IPS-NIHi11 (cell line): Measurements from ENCODE around the gene PAK1.
"Not testable (repeated sequence)": the region's sequence is repeated elsewhere in the genome, so short reads cannot be mapped to it uniquely, and the experiment has no call there.

Experiments
- DNase-seq: peaks from one replicate; pipeline ENCODE4 v3.0.0; 2012; ENCODE audit warnings: mixed read lengths, low spot score

PAK1 gene

DNA sequence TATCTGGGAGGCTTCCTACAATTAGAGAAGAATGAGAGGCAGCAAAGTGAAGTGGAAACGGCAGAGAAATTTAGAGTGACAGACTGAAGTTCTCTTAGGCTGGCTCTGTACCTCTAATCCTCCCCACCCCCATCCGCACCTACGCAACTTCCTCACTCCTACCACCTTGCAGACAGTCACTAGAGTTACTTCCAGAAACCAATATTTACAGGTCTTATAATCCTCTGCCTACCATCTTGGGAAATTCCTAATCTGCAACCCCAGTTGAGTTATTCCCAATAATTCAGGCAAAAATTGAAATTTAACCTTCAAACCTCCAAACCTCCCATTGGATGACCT, 71.7 kb downstream of the PAK1 start:
- no peak for DNase-seq

DNA sequence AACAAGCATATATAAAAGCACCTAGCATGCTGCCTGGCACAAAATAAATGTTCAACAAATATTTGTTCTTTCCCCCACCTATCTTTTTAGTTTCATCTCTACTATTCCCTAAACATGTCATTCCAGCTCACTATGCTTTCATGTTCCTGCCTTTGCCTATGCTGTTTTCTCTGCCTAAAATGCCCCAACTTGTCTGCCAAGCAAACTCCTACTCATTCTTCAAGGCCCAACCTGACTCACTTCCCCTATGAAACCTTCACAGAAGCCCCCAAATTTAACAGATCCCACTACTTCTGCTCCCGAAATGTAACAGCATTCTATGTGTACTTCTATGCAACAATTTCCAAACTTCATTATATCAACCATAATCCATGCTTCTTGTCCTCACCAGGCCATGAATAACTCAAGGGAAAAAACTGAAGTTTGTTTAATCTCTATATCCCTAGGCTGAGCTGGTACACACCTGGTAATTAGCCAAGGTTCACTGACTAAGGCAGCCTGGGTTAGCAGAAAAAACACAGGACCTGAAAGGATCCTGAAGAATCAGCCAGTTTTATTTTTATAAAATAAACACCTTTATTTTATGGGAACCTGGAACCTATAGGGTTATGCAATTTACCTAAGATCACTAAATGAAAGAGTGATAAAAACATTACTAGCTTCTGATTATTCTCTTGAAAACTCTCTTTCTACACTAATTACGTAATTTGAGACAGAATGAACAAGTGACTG, 72.2 kb downstream of the PAK1 start:
- DNase-seq, result no peak

DNA sequence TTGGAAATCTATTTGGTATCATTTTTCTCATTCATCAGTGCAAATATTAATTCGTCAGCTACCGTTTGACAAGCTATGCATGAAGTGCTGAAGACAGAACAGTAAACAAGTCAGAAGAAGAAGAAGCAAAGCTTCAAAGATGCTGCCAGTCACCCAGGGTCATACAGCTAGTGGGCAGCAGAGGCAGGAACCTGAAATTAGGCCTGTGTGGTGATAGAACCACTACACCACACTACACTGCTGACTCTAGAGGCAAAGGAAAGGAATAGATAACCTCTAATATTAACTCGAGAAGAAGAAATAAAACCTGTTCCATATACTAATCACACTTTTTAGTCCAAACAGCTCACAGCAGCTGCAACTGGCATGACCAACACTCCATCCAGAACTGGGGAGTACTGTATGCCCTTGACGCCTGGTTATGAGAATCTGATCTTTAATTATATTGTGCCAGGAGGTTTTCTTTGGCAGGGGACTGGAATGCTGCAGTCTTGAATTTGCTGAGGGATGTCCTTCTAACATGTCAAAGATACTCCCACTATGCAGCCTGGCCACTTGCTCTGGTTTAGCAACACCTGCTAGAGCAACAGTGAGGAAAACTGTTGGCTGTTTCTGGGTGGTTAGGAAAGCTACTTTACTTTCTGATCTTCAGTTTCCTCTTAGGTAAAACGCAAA, 73.0 kb downstream of the PAK1 start:
- DNase-seq, result no peak

DNA sequence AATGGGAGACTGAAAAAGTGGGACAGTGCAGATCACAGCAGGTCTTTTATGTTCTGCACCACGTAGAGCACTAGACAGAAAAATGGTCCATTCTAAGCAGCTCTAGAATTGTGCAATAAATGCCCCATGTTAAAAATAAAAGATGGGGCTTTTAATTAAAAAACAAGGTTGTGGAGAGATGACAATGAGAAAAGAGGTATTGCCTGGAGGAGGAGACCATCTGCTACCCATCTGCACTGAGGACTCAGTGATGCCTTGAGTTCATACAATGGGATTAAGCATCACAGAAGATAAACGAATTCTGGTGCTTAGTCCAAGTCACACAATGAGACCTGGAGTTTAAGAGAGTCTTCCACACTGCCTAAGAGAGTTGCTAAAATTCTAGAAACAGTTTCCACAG, 73.6 kb downstream of the PAK1 start:
- no peak for DNase-seq

DNA sequence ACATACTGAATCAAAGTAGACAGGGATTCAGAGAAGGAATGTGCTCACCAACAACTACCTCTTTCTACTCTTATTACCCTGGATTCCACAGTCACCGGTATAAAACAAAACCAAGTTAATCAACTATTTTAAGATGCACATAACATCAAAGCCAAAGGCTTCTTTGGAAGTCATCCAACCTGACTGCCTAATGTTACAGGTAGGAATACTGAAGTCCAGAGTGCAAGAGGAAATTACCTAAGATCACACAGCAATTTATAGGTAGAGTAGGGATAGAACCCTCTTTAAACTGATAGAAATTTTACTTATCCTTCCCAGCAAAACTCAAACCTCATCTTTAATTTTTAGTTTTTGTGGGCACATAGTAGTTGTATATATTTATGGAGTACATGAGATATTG, 76.3 kb downstream of the PAK1 start:
- DNase-seq, result no peak

DNA sequence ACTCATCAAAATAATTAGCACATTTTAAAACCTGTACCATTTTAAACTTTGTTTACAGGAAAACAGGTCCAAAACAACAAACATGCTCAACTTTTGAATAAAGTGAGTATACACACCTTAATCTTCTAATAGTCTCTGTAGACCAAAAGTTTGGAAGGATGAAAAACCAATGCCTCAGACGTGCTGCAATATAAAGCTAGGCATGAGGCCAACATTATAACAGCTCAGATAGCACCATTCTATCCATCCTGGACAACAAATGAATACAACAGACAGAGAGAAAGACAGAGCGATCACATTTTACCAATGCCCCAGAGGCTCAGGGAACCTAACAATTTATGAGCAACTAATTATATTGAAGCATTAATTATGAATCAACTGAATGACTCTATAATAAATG, 77.0 kb downstream of the PAK1 start:
- DNase-seq, result no peak

DNA sequence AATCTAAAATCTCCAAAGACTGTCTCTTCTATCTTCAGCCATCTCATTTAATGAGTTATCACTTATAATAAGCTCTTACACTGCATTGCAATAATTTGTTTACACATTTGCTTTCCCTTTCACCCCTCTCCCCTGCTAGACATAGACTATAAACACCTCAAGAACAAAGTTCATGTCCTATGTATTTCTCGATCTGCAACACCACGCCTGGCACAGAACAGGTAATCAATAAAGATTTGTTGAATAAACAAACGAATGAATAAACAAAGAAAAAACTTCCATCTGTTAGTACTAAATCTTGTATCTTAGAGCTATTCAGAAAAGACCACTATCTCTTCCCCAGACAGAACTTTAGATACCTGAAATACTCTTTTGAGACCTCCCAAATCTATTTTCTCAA, 77.6 kb downstream of the PAK1 start:
- no peak for DNase-seq

DNA sequence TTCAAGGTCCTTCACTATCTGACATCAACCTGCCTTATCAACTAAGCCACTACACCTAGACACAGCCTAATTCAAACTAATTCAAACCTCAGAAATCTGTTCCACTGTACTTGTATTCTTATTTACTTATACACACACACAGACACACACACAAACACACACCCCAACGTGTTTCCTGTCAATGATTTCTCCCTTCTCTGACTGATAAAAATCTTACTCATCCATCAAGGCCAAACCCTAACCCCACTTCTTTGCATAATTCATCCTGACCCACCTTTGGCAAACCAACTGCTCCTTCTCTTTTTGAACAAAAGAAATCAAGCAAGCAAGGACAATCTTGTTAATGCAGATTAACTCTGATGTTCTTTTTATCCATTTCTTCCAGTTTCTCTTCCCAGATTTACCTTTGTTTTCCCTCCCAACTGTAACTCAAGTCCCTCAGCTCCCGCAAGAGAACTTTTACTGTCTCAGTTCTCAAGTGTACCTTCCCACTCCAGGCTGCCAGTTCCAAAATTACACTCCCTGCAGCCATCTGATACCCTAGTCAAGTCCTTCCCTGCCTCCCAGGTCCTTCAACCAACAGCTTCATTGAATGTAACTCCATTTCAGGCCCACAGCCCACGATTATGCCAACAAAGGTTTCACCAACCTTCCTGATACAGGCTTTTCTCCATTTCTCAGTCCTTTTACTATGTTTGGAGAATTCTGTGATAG, 78.3 kb downstream of the PAK1 start:
- no peak for DNase-seq

DNA sequence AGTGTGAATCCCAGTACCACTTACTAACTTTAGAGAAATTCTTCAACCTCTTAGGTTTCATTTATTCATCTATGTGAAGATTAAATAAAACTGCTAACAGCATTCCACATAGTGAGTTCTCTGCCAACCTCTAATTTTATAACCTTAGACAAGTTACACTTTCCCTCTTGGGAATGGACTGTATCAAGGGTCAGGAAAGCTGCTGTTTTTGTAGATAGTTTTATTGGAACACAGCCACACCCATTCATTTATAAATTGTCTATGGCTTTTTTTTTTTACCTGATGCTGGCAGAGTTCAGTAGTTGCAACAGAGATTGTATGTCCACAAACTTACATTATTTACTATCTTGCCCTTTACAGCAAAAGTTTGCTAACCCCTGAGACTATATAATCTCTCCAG, 81.1 kb downstream of the PAK1 start:
- DNase-seq, result no peak

DNA sequence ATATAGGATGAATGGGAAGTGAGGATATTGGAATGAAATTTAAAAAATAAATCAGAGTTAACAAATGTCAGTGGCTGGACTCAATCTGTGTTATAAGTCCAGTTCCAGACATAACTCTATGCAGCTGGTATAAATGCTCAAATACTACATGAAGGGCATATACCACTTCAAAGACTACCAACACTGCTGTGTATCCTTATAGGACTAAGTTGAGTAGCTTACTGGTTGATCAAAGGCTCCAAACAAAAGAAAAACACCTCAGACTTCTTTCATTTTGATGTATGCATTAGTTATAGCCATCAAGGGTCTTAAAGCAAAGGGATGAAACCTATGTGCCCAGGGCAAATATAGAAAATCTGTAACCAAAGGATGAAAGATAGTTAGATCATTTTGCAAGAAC, 86.2 kb downstream of the PAK1 start:
- DNase-seq, result no peak

DNA sequence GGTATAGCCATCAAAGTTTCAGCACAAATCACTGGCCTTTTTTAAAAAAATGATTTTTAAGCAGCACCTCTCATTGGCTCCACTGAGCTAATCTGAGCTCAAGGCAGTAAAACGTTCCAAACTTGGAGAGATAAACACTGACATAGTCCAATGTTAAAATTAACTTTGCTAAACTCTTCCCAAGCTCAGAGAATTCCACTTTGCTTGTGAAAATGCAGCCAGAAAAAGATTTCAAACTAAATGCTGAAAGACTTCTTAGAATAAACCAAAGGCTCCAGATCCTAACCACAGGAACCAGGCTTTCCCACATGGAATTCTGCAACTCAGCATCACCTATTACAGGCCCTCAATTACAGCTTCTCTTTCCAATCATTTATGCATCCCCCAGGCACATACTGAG, 87.7 kb downstream of the PAK1 start:
- DNase-seq, result no peak

DNA sequence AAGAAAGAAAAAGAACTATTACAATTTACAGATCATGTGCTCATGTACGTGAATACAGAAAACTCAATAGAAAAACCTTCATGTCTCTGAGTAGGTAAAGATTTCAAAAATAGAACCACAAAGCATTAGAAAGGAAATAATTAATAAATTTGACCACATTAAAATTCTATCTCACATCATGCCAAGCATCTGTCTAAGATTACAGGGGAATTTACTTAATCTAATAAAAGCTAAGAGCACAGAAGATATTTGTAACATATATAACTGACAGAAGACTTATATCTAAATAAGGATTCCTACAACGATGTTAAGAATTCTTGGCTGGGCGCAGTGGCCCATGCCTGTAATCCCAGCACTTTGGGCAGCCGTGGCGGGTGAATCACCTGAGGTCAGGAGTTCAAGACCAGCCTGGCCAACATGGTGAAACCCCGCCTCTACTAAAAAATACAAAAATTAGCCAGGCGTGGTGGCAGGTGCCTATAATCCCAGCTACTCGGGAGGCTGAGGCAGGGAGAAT, 88.6 kb downstream of the PAK1 start:
- DNase-seq, result not testable (repeated sequence)

DNA sequence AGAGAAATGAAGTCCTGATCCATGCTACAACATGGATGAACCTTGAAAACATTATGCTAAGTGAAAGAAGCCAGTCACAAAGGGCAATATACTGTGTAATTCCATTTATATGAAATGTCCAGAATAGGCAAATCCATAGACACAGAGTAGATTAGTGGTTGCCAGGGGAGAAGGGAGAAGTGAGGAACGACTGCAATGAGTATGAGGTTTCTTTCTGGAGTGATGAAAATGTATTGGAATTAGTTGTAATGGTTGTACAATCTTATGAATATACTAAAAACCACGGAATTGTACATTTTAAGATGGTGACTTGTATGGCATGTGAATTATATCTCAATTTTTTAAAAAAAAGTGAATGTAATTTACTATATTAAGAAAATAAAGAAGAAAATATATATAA, 89.3 kb downstream of the PAK1 start:
- no peak for DNase-seq

DNA sequence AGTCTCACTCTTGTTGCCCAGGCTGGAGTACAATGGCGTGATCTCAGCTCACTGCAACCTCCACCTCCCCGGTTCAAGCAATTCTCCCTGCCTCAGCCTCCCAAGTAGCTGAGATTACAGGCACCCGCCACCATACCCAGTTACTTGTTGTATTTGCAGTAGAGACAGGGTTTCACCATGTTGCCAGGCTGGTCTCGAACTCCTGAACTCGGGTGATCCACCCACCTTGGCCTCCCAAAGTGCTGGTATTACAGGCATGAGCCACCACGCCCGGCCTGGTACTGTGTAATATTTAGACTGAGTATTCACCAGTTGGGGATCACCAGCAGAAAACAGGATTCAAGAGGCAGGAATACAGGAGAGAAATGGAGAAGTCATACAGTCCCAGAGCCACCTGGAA, 90.5 kb downstream of the PAK1 start:
- DNase-seq, result not testable (repeated sequence)

DNA sequence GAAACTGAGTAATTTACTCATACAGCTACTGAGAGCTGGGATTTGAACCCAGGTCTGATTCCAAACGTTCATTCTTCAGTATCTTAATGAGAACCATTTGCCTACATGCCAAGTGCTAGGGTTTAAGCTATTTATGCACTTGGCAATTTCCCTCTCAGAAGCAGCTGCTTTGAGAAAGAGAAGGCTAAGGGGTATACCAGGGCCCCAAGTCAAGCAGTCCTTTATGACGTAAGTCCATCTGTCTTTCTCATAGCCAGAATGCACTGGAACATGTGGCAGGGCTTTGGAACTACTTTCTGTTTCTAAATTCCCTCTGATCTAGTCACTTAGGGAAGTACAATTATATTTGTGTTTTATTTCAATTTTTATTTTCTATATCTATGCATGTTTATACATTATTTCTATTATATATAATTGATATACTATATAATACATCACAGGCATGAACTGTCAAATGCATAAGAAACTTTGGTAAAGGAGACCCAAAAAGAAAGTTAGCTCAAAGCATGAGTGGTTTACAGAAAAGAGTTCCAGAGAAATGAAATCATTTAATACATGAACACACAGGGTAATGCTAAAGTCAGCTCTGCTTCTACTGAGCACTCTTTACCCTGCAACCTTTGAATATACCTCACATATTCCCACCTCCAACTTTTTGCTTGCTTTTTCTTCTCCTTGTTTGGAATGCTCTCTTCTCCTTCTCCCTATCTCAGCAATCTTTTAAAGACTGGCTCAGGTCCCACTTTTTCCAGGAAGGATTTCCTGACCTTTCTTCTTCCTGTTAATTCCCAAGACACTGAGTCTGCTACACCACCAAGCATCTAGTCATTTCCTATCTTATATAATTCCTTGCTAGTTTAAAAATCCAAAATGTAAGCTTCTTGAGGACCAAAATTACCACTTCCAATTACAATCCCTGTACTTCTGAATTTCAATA, 91.9 kb downstream of the PAK1 start:
- DNase-seq, result no peak

DNA sequence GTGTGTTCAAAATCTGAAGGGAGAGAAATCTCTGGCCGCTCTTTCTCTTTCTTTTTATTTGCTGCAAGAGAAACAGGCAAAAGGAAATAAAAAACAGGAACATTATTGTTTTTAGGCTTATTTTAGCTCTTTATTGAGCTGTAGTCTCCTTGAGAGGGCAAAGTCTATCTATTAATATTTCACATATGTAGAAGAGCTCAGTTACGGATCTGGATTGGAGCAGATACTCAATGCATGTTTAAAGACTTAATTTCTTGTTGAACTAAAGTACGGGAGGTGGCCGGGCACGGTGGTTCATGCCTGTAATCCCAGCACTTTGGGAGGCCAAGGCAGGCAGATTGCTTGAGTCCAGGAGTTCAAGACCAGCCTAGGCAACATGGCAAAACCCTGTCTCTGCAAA, 94.0 kb downstream of the PAK1 start:
- DNase-seq, result no peak

DNA sequence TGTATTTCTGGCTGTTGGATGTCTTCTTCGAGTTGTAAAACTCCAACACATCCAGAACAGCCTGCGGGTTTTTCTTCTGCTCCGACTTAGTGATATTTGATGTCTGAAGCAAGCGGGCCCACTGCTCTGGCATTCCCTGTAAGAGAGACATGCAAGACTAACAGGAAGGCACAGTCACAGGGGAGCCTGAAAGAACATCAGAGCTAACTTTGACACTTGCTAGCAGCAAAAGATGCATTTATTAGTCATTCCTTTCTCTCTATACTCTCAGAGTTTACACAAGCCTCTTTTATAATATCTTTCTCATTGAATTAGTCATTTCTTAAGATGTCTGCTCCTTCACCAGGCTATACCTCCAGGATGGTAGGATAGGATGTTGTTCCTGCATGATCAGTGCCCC, 94.6 kb downstream of the PAK1 start:
- DNase-seq, result no peak

DNA sequence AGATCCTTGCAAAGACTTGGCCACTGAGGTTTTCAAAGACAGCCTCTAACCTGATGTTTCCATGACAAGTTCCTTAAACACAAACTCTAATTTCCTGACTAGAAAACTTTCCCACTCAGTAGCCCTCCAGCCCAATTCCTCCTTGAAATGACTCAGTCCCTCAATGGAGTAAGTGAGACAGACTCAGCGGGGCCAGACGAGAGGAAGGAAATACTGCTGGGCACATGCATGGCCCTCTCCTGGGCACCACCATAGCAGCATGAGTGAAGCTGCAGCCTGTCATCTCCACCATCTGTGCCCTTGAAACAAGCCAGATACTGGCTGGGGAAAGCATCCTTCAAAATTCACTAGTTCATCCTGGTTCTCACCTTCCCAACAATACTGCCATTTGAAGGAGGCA, 96.2 kb downstream of the PAK1 start:
- no peak for DNase-seq

DNA sequence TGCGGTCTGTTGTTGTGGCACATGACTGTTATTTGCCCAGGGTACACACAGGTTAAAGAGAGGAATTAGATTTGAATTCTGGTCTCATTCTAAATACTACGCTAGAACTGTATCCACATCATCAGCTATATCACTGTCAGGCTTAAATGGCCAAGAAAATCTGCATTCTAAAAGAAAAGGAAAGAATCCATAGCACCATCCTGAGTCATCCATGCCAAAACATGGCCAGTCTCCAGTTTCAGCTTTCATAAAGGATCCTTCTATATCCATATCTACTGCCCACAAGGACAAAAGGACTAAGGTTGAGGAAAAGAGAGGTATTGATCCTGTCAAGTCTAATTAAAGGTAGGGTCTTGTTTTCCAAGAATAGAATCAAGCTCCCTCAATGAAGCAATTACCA, 98.8 kb downstream of the PAK1 start:
- DNase-seq, result no peak

DNA sequence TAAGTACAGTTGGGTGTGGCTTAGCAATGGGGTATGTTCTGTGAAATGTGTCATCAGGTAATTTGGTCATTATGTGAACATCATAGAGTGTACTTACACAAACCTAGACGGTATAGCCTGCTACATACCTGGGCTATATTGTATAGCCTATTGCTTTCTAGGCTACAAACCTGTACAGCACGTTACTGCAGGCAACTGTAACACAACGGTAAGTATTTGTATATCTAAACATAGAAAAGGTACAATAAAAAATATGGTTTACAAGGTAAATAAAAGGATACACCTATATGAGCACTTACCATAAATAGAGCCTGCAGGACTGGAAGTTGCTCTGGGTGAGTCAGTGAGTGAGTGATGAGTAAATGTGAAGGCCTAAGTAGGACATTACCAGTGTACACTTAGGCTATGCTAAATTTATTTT, 99.3 kb downstream of the PAK1 start:
- DNase-seq, result no peak

DNA sequence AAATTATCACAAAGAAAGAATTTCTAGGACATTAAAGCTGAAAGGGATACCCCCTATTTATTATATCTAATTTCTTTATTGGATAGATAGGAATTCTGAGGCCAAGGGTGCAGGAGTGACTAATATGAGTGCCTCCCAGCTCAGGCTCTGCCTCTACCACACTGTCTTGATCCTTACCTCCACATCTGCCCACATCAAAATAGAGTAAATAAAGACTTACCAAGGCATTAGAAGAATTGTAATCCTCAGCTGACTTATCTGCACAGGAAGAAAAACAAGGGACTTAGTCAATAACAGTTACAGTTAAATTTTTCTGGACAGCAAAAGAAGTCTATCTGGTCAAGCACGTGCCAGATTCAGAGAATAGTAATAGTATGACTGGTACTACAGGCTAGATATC, 99.8 kb downstream of the PAK1 start:
- no peak for DNase-seq

DNA sequence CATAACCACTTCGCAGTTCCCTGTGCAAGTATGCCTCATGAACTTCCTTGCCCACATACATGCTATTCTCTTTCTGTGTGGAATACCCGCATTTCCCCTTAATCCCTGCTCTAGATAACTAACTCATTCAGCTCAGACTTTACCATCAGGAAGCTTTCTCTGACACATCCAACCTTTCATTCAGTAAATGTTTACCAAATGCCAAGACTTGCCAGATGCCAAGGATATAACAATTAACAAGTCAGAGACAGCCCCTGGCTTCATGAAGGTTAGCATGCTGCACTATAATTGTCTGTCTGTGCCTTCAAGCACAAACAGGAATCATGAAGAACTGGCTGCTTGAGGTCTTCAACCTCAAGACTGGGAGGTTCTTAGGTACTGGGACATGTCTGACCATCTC, 101.2 kb downstream of the PAK1 start:
- no peak for DNase-seq
